PC-3 (cell line): ENCODE data around the gene DNHD1. TPM values are rescaled to one million over a fixed set of nuclear protein-coding genes. Genes with fewer than 3 reads are reported as not detected.

Source experiments
- ATAC-seq: fragments of 200-7000 bp; cut with Tn5 transposase; 2 replicates; pipeline ENCODE4 v1.9.1; 2020; ENCODE audit warnings: mild to moderate bottlenecking, moderate library complexity
- BruUV-seq: library from RNA; stranded (reverse); fragments of 400-500 nt; replicated peaks from 2 replicates; lab custom pipeline; 2021; lab: Mats Ljungman, UMichigan
- CTCF ChIA-PET: fragments of 300-600 bp; sonication (Branson Sonifier 250); formaldehyde crosslinking; loops from one replicate; lab custom pipeline; 2022; ENCODE audit warnings: antibody characterized with exemption; lab: Charles Lee
- POLR2A ChIA-PET: fragments of 300-600 bp; sonication (Branson Sonifier 250); formaldehyde crosslinking; loops from one replicate; lab custom pipeline; 2022; ENCODE audit warnings: antibody characterized with exemption; ENCODE audit not compliant: unreplicated experiment; lab: Charles Lee
- DNase-seq: peaks from one replicate; pipeline ENCODE4 v3.0.0-alpha.2; 2015
- H2AFZ ChIP-seq: fragments of 300-600 bp; sonication (generic); 2 replicates; pipeline ENCODE4 v1.6.0; 2016; ENCODE audit warnings: antibody characterized with exemption, low read length
- H3F3A ChIP-seq: fragments of 300-600 bp; sonication (generic); one replicate; pipeline ENCODE4 v1.6.0; 2017; ENCODE audit warnings: antibody characterized with exemption, low read length, control low read depth, mild to moderate bottlenecking; ENCODE audit not compliant: unreplicated experiment
- H3K27ac ChIP-seq: fragments of 300-600 bp; sonication (generic); 2 replicates; pipeline ENCODE4 v1.5.1; 2016; ENCODE audit warnings: mild to moderate bottlenecking, low read length
- H3K27me3 ChIP-seq: fragments of 300-600 bp; sonication (generic); 2 replicates; pipeline ENCODE4 v1.6.1; 2016; ENCODE audit warnings: low read length, mixed read lengths
- H3K36me3 ChIP-seq: fragments of 300-600 bp; sonication (generic); 2 replicates; pipeline ENCODE4 v1.6.1; 2016; ENCODE audit warnings: low read depth, mixed run types, low read length, mixed read lengths
- H3K4me1 ChIP-seq: fragments of 300-600 bp; sonication (generic); 2 replicates; pipeline ENCODE4 v1.5.1; 2016; ENCODE audit warnings: low read length; ENCODE audit not compliant: insufficient read depth
- H3K4me2 ChIP-seq: fragments of 300-600 bp; sonication (generic); 2 replicates; pipeline ENCODE4 v1.6.0; 2016; ENCODE audit warnings: low read length
- H3K4me3 ChIP-seq: fragments of 300-600 bp; sonication (generic); 2 replicates; pipeline ENCODE4 v1.5.1; 2016; ENCODE audit warnings: mild to moderate bottlenecking, low read length, mixed read lengths
- H3K79me2 ChIP-seq: fragments of 300-600 bp; sonication (generic); 2 replicates; pipeline ENCODE4 v1.6.1; 2017; ENCODE audit warnings: low read length, mixed read lengths
- H3K9ac ChIP-seq: fragments of 300-600 bp; sonication (generic); 2 replicates; pipeline ENCODE4 v1.6.0; 2016; ENCODE audit warnings: mild to moderate bottlenecking, low read length
- H3K9me2 ChIP-seq: fragments of 300-600 bp; sonication (generic); replicated peaks from 2 replicates; pipeline ENCODE4 v1.6.1; 2016; ENCODE audit warnings: mixed run types, low read length, mixed read lengths
- H3K9me3 ChIP-seq: fragments of 300-600 bp; sonication (generic); 2 replicates; pipeline ENCODE4 v1.6.1; 2016; ENCODE audit warnings: low read length, mixed read lengths
- H4K20me1 ChIP-seq: fragments of 300-600 bp; sonication (generic); 2 replicates; pipeline ENCODE4 v1.6.1; 2016; ENCODE audit warnings: low read length, mixed read lengths
- CTCF ChIP-seq: fragments of 300-600 bp; sonication (generic); conservative IDR thresholded peaks from 2 replicates; pipeline ENCODE4 v1.5.1; 2017; ENCODE audit warnings: antibody characterized with exemption, low read depth, mild to moderate bottlenecking, low read length
- EZH2 ChIP-seq: fragments of 300-600 bp; sonication (generic); IDR thresholded peaks from one replicate; pipeline ENCODE4 v1.6.1; 2017; ENCODE audit warnings: antibody characterized with exemption, mild to moderate bottlenecking, low read length; ENCODE audit not compliant: unreplicated experiment
- EZH2phosphoT487 ChIP-seq: fragments of 300-600 bp; sonication (generic); IDR thresholded peaks from 2 replicates; pipeline ENCODE4 v1.6.1; 2018; ENCODE audit warnings: mild to moderate bottlenecking, antibody characterized with exemption, low read length, borderline replicate concordance
- intact Hi-C: fragments of 100-400 bp; cut with micrococcal nuclease; formaldehyde crosslinking; loops from 2 replicates; pipeline ENCODE4 v1.9.0; 2023
- total RNA-seq: library from RNA; depleted of rRNA; stranded (reverse); fragments of >200 nt; gene quantifications from 2 replicates; pipeline ENCODE4 v1.2.3, GENCODE V29; 2014

Gene DNHD1
- total RNA-seq, 1 experiment from 2014 or later: 9.3 TPM

GRCh38 chr11:6561288-6561687, 64.2 kb downstream of the DNHD1 start:
- BruUV-seq: no TSS peak
- Histone ChIP-seq H3F3A (no peaks in the 10 kb centered on the region), H3K27ac (no peak overlapping the region), H3K9me3 (no peaks in the 10 kb centered on the region), H3K4me1 (no peaks in the 10 kb centered on the region), H4K20me1 (no peaks in the 10 kb centered on the region), H3K4me3 (no peak overlapping the region), H3K9ac (no peak overlapping the region), H3K27me3 (no peaks in the 10 kb centered on the region), H3K9me2 (no peaks in the 10 kb centered on the region), H3K4me2 (no peak overlapping the region), H3K36me3 (no peaks in the 10 kb centered on the region), H3K79me2 (no peaks in the 10 kb centered on the region), H2AFZ (no peak overlapping the region)
- ChIA-PET POLR2A (no interaction called here), CTCF (no interaction called here)
- DNase-seq (no peak), ATAC-seq (no peak)
- TF ChIP-seq EZH2: no peak
- no peak for TF ChIP-seq EZH2phosphoT487
- no peak for TF ChIP-seq CTCF
- intact Hi-C loops: no loop called here

GRCh38 chr11:6563121-6563619, 66.1 kb downstream of the DNHD1 start:
- Histone ChIP-seq H3K9ac (no peak overlapping the region), H2AFZ (no peak overlapping the region), H3K79me2 (no peaks in the 10 kb centered on the region), H3K9me2 (no peaks in the 10 kb centered on the region), H3K36me3 (no peaks in the 10 kb centered on the region), H3K4me3 (no peak overlapping the region), H3K27ac (no peak overlapping the region), H3K4me1 (peaks cover under 1% of the 10 kb centered on the region; the same call in 1 of the 2 replicates), H3F3A (no peaks in the 10 kb centered on the region), H3K9me3 (no peaks in the 10 kb centered on the region), H4K20me1 (no peaks in the 10 kb centered on the region), H3K27me3 (no peaks in the 10 kb centered on the region), H3K4me2 (no peak overlapping the region)
- DNase-seq (peak; percentile 9), ATAC-seq (no peak)
- TF ChIP-seq EZH2phosphoT487 (no peak), EZH2 (no peak), CTCF (no peak)
- BruUV-seq: no TSS peak
- ChIA-PET CTCF (no interaction called here), POLR2A (no interaction called here)
- intact Hi-C loops: no loop called here

GRCh38 chr11:6563667-6564066, 66.6 kb downstream of the DNHD1 start:
- POLR2A ChIA-PET: no interaction called here
- DNase-seq (no peak), ATAC-seq (no peak)
- BruUV-seq: no TSS peak
- H3K9me3 ChIP-seq: no peaks in the 10 kb centered on the region
- no peaks in the 10 kb centered on the region for H3K36me3 ChIP-seq
- H3F3A ChIP-seq: no peaks in the 10 kb centered on the region
- H2AFZ ChIP-seq: no peak overlapping the region
- peaks cover 5% of the 10 kb centered on the region for H3K4me1 ChIP-seq
- H3K79me2 ChIP-seq: no peaks in the 10 kb centered on the region
- no peak for TF ChIP-seq CTCF
- no peak for TF ChIP-seq EZH2
- no peak for TF ChIP-seq EZH2phosphoT487
- H3K9me2 ChIP-seq: no peaks in the 10 kb centered on the region
- H3K4me3 ChIP-seq: no peak overlapping the region
- no peak overlapping the region for H3K27ac ChIP-seq
- CTCF ChIA-PET: no interaction called here
- H3K9ac ChIP-seq: no peak overlapping the region
- no peak overlapping the region for H3K4me2 ChIP-seq
- H3K27me3 ChIP-seq: no peaks in the 10 kb centered on the region
- intact Hi-C loops: no loop called here
- no peaks in the 10 kb centered on the region for H4K20me1 ChIP-seq
